Mesothelial cell of epicardium (in vitro differentiated cells): ENCODE results near the gene ALX3. TPM values are rescaled to one million over a fixed set of nuclear protein-coding genes. Genes with fewer than 3 reads are reported as not detected.
A peak's percentile ranks its signal among the peaks of the same experiment; 100 is the strongest.

Experiments used
- DNase-seq, 2 experiments: peaks; one replicate each; pipeline ENCODE4 v3.0.0; 2021; ENCODE audit warnings: low spot score in 2 of 2; ENCODE audit not compliant: unreplicated experiment in 2 of 2
- H3K27ac Mint-ChIP-seq: 2 replicates; pipeline ENCODE4 v1.8.0; 2021; ENCODE audit warnings: mixed read lengths
- H3K27me3 Mint-ChIP-seq: 2 replicates; pipeline ENCODE4 v1.8.0; 2021; ENCODE audit warnings: low read depth, mixed read lengths
- H3K36me3 Mint-ChIP-seq: 2 replicates; pipeline ENCODE4 v1.8.0; 2021; ENCODE audit warnings: mixed read lengths
- H3K4me1 Mint-ChIP-seq: 2 replicates; pipeline ENCODE4 v1.8.0; 2021; ENCODE audit warnings: mixed read lengths
- H3K4me3 Mint-ChIP-seq: 2 replicates; pipeline ENCODE4 v1.8.0; 2021; ENCODE audit warnings: mild to moderate bottlenecking, moderate library complexity, mixed read lengths
- H3K9me3 Mint-ChIP-seq: 2 replicates; pipeline ENCODE4 v1.8.0; 2021; ENCODE audit warnings: mixed read lengths
- total RNA-seq: library from RNA; stranded (reverse); gene quantifications from 3 replicates; pipeline ENCODE4 v1.2.1, GENCODE V29; 2021
- TF ChIP-seq, protein P1 (sequence below): fragments of 200-600 bp; sonication (generic); IDR thresholded peaks from one replicate; pipeline ENCODE4 v1.5.0; 2021; ENCODE audit warnings: antibody characterized with exemption; ENCODE audit not compliant: unreplicated experiment

Gene ALX3
- total RNA-seq, 1 donor from 2014 or later, result 127 TPM

DNA sequence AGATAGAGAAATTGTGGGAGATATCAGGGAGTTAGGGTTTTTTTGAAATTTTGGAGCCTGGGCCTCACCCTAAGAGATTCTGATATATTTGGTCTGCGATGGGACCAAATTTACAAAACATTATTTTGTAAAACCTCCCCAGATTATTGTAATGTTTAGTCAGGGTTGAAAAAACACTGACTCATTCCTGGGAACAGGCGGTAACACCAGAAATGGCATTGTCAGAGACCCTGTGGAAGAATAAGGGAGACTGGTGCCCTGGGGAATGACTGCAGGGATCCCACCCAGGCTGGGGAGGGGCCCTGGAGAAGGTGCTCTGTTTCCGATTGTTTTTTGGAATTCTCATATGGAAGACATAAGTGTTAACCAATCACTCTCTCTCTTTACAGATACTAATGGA, 49.2 kb downstream of the ALX3 start:
- TF ChIP-seq, protein P1, sequence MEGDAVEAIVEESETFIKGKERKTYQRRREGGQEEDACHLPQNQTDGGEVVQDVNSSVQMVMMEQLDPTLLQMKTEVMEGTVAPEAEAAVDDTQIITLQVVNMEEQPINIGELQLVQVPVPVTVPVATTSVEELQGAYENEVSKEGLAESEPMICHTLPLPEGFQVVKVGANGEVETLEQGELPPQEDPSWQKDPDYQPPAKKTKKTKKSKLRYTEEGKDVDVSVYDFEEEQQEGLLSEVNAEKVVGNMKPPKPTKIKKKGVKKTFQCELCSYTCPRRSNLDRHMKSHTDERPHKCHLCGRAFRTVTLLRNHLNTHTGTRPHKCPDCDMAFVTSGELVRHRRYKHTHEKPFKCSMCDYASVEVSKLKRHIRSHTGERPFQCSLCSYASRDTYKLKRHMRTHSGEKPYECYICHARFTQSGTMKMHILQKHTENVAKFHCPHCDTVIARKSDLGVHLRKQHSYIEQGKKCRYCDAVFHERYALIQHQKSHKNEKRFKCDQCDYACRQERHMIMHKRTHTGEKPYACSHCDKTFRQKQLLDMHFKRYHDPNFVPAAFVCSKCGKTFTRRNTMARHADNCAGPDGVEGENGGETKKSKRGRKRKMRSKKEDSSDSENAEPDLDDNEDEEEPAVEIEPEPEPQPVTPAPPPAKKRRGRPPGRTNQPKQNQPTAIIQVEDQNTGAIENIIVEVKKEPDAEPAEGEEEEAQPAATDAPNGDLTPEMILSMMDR, result no peak
- Mint-ChIP-seq H3K36me3 (peaks cover 47% of the 10 kb centered on the region), H3K9me3 (no peaks in the 10 kb centered on the region), H3K27me3 (no peaks in the 10 kb centered on the region), H3K4me3 (no peak overlapping the region), H3K4me1 (no peaks in the 10 kb centered on the region), H3K27ac (no peak overlapping the region)
- no peak for DNase-seq

DNA sequence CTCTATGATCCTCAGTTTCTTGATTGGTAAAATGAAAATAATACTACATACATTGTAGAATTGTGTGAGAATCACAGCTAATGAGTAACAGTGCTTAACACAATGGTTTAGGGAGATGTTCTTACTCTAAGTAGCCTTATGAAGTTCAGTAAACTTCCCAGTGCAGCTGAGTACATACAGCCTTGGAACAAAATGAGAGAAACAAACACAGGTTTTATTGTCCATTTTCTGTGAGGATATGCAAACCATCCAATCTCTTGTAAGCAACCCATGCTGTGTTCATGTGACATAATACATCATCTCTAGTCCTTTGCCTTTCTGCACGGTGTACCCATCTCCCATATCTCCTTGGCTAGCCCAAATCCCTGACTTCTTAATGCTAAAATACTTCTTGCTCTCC, 50.7 kb downstream of the ALX3 start:
- peaks cover 55% of the 10 kb centered on the region for H3K36me3 Mint-ChIP-seq
- no peaks in the 10 kb centered on the region for H3K9me3 Mint-ChIP-seq
- H3K27me3 Mint-ChIP-seq, result no peaks in the 10 kb centered on the region
- no peak for DNase-seq
- TF ChIP-seq, protein P1, result no peak
- no peak overlapping the region for H3K4me3 Mint-ChIP-seq
- no peaks in the 10 kb centered on the region for H3K4me1 Mint-ChIP-seq
- no peak overlapping the region for H3K27ac Mint-ChIP-seq

DNA sequence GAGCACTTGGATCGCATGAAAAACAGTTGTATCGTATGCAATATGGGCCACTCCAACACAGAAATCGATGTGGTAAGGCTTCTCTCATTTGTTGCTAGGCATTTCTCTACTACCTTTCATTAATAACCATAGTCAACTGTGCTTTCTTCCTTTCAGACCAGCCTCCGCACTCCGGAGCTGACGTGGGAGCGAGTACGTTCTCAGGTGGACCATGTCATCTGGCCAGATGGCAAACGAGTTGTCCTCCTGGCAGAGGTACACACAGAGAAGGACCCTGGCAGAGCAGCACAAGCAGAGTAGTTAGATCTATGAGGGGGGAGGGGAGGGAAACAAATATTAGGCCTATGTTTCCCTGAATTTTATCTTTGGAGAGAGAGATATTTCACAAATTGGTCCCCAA, 52.1 kb downstream of the ALX3 start:
- H3K4me3 Mint-ChIP-seq, result no peak overlapping the region
- DNase-seq, result no peak
- H3K27ac Mint-ChIP-seq, result no peak overlapping the region
- no peaks in the 10 kb centered on the region for H3K4me1 Mint-ChIP-seq
- H3K9me3 Mint-ChIP-seq, result no peaks in the 10 kb centered on the region
- peaks cover 56% of the 10 kb centered on the region for H3K36me3 Mint-ChIP-seq
- TF ChIP-seq, protein P1, result no peak
- no peaks in the 10 kb centered on the region for H3K27me3 Mint-ChIP-seq

DNA sequence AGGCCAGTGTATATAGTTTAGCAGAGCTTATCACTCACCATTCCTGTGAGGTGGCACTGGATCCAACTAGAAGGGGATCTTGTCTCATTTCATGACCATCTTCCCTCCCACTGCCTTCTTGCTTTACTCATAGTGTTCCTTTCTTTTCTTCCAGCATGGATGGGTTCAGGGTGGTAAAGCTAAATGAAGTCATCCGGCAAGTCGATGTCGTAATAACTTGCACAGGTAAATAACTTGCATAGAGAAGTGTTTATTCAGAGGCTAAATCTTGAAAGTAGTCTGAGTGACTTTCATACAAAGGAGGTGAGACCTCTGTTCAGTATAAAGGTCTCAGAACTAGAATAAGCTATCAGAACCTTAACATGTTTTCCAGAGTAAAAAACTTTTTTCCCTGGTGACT, 52.7 kb downstream of the ALX3 start:
- Mint-ChIP-seq H3K4me1 (no peaks in the 10 kb centered on the region), H3K27me3 (no peaks in the 10 kb centered on the region), H3K9me3 (no peaks in the 10 kb centered on the region), H3K27ac (no peak overlapping the region), H3K36me3 (peaks cover 58% of the 10 kb centered on the region), H3K4me3 (no peak overlapping the region)
- DNase-seq, result no peak
- TF ChIP-seq, protein P1, result no peak

DNA sequence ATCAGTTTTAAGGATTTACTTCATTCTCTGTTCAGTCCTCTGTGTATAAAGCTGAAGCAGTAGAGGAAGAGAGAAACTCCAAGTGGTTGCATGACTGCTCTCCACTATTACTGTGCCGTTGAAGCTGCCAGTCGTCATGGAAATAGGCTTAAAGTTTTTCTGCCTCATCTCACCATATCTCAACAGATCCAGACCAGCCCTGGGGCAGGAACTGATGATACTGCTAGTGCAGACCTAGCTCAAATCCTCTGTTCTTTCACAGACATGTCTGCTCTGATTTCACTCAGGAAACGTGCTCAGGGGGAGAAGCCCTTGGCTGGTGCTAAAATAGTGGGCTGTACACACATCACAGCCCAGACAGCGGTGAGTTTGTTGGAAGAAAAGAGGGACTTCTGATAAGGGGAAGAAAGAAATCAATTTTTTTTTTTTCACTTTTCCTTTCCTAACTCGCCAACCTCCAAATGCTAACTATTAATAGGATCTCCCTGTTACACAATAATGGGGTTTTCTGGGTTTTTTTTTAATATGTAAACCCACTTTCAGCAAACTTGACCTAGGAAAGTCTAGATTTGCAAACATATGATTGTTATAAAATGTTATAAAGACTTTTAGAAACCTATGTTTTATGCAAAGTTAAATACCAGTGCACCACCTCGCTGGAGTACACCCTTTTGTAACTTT, 58.2 kb downstream of the ALX3 start:
- no peaks in the 10 kb centered on the region for H3K9me3 Mint-ChIP-seq
- peak overlapping the region; percentile 37 for H3K27ac Mint-ChIP-seq
- DNase-seq, result no peak
- H3K4me1 Mint-ChIP-seq, result peaks cover 7% of the 10 kb centered on the region
- no peak overlapping the region for H3K4me3 Mint-ChIP-seq
- H3K36me3 Mint-ChIP-seq, result peaks cover 38% of the 10 kb centered on the region
- TF ChIP-seq, protein P1, result no peak
- H3K27me3 Mint-ChIP-seq, result no peaks in the 10 kb centered on the region

DNA sequence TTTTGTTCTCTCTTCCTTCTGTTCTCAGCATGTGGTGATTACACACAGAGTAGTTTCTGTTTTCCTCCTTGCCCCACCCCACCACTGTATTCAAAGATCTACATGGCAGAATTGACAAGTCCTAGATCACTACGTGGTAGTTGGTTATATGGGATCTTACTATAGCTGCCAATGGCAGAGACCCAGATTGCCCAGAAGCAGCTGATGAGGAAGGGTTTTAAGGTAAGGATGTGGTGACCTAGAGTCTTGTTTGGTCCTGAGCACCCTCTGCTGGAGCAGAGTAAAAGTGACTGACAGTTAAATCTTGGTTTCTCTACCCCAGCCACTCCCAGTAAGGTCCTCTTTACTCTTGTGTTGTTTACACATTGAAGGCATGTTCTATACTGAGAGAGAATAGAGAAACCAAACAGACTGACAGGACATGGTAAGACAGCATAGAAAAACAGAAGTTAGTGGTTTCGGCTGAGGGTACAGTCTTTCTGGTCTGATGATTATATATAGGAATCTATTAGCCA, 58.9 kb downstream of the ALX3 start:
- DNase-seq, result no peak
- peaks cover 35% of the 10 kb centered on the region for H3K36me3 Mint-ChIP-seq
- TF ChIP-seq, protein P1, result no peak
- H3K4me1 Mint-ChIP-seq, result peaks cover 12% of the 10 kb centered on the region
- H3K4me3 Mint-ChIP-seq, result no peak overlapping the region
- no peaks in the 10 kb centered on the region for H3K9me3 Mint-ChIP-seq
- no peaks in the 10 kb centered on the region for H3K27me3 Mint-ChIP-seq
- H3K27ac Mint-ChIP-seq, result no peak overlapping the region
